NCI-H524 (cell line): ENCODE data around the gene AZGP1.
"Not testable (repeated sequence)": the region's sequence is repeated elsewhere in the genome, so short reads cannot be mapped to it uniquely, and the experiment has no call there.

Source experiments
- DNase-seq, 2 experiments: peaks; one replicate each; lab custom pipeline; 2025; lab: John Stamatoyannopoulos, UW

The AZGP1 gene

DNA sequence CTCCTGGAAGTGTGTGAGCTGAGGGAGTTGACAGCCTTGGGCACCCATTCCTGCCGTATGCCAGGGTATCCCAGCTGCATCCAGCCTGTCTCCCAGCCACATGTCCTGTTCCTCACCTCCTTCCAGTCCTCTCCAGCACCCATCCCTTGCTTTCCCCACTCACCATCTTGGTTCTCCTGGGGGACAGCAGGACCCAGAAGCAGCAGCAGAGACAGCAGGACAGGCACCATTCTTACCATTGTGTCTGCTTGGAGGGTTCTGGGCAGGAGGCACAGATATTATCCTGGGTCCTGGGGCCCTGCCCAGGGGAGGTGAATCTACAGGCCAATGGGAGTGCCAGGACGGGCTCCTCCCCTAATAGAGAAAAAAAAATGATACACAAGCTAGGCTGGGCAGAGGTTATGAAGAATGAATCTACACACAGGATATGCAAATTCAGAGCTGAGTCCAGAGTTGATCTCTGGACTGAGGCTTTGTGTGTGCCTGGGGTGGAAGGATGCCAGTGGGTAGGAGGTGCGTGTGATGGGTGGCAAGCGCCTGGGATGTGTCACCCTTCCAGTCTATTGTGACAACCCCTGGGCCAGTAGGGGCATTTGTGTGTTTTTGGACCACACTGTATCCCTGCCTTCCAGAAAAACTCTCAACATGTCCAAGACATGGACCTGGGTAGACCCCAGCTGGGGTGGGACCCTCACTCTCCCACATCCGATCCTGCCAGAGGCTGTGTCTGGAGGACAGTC, at the start of gene AZGP1:
Gene AZGP1 (minus strand): TSS at position 250 of the 740 bp plus-strand sequence. CDS start 11 bp downstream, at position 239.
- no peak for DNase-seq

DNA sequence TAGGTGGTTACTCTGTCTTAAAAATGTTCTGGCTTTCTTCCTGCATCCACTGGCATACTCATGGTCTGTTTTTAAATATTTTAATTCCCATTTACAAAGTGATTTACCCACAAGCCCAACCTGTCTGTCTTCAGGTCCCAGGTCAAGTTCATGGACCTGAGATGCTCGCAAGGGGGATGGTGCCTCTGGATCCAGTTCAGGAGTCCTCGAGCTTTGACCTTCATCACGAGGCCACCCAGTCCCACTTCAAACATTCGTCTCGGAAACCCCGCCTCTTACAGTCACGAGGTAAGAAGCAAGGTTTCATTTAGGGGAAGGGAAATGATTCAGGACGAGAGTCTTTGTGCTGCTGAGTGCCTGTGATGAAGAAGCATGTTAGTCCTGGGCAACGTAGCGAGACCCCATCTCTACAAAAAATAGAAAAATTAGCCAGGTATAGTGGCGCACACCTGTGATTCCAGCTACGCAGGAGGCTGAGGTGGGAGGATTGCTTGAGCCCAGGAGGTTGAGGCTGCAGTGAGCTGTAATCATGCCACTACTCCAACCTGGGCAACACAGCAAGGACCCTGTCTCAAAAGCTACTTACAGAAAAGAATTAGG, 48.3 kb upstream of the AZGP1 start:
- no peak for DNase-seq

DNA sequence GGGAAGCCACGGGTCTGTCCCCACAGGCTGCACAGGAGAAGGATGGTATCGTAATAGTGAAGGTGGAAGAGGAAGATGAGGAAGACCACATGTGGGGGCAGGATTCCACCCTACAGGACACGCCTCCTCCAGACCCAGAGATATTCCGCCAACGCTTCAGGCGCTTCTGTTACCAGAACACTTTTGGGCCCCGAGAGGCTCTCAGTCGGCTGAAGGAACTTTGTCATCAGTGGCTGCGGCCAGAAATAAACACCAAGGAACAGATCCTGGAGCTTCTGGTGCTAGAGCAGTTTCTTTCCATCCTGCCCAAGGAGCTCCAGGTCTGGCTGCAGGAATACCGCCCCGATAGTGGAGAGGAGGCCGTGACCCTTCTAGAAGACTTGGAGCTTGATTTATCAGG, 47.7 kb upstream of the AZGP1 start:
- no peak for DNase-seq

DNA sequence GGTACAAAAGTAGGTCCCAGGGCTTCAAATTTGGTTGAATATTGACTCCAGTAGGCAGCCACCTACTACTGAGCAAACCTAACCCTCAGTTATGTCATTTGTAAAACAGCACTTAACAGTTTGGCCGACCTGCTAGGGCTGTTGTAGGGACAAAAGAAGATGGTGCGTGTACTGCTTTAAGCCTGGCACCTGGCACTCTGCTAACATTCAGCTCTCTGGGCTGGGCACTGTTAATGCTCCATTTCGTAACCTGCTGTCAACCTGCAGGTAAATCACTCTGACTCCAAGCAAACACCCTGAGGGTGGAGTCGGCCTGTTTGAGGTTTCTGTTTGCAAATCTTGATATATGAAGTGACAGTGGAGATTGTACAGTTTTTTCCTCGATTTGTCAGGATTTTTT, 46.8 kb upstream of the AZGP1 start:
- DNase-seq = no peak

DNA sequence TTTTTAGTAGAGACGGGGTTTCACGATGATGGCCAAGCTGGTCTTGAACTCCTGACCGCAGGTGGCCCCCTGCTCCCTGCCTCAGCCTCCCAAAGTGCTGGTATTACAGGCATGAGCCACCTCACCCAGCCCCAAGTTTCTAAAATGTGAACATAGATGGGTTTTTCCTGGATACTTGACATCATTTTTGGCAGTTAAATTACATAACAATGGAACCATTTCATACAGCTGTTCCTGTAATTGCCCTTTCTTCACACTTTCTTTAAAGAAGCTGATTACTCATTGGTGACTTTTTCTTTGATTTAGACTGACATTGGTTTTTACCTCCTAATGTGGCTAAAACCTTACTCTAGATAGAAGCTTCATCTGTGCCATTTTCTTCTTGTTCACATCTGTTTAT, 45.5 kb upstream of the AZGP1 start:
- no peak for DNase-seq

DNA sequence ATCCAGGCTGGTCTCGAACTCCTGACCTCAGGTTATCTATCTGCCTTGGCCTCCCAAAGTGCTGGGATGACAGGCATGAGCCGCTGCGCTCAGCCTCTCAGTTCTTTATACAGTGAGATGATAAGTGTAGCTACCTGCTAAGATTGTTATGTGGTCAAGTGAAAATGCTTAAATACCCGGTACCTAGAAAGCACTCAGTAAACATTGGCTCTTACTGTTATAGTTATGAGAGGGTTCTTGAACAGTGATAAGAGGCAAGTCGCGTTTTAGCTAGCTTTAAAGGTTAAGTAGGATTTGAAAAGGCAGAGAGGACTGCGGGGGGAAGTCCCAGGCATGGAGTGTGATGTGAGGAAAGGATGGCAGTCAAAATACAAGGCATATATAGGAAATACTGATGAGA, 44.1 kb upstream of the AZGP1 start:
- DNase-seq = no peak

DNA sequence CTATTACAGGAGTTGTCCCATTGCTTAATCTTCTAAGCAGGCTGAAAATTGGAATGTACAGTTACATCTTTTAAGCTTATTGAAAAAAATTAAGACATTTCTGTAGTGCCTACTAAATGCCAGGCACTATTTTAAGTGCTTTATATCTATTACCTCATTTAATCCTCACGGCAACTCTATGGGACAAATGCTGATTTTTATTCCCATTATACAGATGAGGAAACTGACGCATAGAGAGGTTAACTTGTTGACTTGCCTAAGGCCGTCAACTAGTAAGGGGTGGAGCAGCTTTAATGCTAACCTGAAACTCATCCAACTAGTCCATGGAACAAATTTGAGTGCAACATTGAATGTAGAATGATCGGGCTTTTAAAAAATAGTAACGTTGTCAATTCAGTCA, 42.0 kb upstream of the AZGP1 start:
- DNase-seq = no peak

DNA sequence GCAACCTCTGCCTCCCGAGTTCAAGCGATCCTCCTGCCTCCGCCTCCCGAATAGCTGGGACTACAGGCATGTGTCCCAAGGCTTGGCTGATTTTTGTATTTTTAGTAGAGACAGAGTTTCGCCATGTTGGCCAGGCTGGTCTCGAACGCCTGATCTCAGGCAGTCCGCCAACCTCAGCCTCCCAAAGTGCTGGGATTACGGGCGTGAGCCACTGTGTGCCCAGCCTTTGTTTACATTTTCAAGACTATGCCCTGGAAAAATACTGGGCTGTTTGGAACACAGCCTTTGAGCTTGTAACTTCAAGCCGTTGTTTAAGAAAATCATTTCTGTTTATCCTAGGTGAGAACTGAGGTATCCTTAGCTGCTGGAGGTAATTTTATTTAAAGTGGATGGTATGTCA, 41.5 kb upstream of the AZGP1 start:
- no peak for DNase-seq

DNA sequence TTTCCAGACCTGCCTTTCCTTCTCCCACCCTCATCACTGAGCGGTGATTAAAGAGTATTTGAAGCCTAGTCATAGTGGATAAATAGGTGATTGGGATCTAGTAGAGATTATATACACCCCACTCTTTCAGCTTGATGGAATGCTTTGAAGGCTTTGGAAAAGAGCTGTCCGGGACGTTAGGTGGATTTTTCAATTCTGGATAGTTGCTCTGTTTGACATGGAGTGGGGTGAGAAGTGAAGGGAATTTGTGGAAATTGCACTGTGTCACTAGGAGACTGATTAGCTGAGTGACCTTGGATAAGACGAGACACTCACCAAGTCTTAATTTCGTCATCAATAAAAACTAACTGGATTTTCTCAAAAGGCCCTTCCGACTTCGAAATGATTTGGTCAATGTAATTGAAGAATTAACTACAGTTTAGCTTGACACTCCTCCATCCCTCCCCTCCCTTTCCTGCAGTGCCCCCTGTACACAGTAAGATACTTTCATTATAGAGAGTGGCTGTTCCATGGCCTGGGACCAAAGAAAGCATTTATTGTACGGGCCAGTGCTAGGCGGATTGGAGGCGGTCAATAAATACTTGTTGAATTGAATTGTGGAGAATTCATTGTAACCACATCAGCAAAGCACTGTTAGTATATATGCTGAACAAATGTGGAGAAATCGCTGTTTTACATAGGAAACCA, 40.5 kb upstream of the AZGP1 start:
- DNase-seq = no peak

DNA sequence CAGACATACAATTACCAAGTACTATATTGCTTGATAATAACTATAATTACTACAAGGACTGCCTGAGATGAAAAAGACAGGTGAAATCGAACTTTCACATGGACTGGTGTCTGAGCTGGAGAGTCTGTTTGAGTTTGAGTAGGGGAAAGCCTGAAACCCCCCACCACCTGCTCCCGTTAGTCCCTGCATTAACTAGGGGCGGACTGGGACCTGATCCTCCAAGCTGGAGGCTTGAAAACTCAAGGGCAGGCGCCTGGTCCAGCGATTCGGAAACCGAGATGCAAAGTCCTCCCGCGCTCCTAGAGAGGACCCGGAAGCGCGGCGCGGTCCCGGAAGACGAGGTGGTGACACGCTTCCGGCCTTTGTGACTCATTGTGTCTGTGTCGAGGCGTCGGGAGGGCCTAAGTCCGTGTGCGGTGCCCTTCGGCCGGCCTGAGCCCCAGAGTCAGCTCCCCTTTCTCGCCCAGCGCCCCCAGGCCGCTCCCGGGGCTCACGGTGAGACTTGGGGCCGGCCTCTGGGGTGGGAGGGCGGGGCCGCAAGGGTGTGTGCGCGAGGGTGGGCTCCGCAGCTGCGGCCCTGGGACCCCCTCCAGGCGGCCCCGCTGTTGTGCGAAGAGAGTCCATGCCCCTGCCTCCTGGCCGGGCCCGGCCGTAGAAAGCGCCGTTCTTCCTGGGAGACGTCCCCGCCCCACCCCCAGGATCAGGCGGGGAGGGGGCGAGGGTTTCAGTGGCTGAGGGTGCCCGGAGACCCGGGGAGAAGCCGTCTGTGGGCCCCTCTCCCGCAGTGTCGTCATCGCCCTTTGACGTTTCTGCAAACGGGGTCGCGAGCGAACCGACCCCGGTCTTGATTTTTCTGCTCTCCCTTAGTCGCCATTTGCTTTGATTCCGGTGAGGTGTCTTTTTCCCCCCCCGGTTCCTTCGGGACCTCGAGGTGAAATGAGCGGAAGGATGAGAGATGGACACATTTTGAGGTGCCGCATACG, 39.7 kb upstream of the AZGP1 start, which contains the start of gene ZKSCAN1:
Gene ZKSCAN1 (plus strand): TSS at position 365 of the 983 bp plus-strand sequence. CDS start 7,911 bp downstream, outside the sequence.
- peak; percentile 85 to 90 for DNase-seq

DNA sequence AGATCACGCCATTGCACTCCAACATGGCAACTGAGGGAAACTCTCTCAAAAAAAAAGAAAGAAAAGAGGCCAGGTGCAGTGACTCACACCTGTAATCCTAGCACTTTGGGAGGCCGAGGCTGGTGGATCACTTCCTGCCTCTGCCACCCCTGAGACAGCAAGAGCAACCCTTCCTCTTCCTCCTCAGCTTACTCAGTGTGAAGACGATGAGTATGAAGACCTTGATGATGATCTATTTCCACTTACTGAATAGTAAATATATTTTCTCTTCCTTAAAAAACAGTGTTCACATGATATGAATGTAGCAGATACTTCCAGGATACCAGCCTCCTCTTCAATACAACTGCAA, 37.5 kb upstream of the AZGP1 start:
- DNase-seq = no peak

DNA sequence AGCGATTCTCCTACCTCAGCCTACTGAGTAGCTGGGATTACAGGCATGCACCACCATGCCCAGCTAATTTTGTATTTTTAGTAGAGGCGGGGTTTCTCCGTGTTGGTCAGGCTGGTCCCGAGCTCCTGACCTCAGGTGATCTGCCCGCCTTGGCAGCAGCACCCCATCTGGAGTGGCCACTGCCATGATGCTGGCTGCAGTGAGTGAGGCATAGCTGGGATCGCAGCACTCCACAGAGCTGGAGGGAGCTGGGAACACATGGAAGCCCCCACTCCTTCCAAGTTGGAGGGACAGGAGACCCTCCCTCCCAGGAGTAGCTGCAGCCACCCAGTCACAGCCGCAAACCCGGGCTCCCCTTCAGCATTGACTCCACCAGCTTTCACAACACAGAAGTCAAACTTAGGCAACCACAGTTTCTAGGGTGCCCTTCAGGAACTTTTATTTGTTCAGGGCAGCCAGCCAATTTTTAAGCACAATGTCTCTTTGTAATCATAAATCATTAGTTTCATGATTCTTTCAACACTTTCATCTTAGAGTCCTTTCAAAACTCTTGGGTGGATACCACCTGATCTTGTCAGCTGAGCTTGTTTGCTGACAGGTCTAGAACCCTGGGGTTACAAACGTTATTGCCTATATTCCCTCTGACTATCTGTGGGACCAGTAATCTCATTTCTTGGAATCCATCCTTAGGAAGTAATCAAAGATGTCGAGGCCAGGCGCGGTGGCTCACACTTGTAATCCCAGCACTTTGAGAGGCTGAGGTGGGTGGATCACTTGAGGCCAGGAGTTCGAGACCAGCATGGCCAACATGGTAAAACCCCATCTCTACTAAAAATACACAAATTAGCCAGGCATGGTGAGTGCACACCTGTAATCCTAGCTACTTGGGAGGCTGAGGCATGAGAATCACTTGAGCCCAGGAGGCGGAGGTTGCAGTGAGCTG, 36.8 kb upstream of the AZGP1 start:
- not testable (repeated sequence) for DNase-seq

DNA sequence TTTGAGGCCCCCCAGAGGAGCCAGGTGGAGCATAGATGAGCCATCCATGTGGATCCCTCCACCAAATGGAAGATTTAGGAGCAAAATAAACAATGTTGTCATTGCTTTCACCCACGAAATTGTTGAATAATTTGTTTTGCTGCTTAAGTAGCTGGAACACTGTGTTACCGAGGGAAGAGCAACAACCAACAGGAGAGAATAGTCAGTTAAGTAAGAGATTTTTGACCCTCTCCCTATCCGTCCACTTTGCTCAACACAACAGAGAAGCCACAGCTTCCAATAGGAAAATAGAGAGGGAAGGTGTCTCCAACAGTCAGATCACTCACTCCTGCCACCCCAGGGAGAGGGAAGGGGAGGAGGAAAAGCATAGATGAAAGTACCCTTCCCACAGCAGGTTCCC, 35.7 kb upstream of the AZGP1 start:
- DNase-seq = no peak

DNA sequence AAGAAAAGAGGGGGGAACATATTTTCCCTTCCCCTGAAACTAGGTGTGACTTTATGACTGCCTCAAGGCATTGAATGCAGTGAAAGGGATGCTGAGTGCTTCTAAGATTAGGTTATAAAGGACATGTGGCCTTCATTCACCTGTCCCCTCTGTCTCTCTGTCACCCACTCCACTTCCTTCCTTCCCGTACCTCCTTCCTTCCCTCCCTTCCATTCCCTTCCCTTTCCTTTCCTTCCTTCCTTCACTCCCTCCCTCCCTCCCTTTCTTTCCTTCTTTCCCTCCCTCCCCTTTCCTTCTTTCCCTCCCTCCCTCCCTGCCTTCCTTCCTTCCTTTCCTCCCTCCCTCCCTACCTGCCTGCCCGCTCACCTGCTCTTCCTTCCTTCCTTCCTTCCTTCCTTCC, 35.1 kb upstream of the AZGP1 start:
- DNase-seq = no peak

DNA sequence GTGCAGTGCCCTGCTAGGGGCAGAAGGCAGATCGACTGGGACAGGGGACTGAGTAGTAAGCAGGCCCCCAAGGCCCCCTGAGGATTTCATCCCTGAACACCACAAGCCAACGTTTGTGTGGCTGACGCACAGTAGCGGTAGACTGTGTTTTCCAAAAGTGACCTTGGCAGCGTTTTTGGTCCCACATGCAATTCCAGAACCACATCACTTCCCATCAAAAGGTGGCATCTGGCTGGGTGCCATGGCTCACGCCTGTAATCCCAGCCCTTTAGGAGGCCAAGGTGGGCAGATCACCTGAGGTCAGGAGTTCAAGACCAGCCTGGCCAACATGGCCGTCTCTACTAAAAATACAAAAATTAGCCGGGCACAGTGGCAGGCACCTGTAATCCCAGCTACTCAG, 34.1 kb upstream of the AZGP1 start:
- DNase-seq = not testable (repeated sequence)

DNA sequence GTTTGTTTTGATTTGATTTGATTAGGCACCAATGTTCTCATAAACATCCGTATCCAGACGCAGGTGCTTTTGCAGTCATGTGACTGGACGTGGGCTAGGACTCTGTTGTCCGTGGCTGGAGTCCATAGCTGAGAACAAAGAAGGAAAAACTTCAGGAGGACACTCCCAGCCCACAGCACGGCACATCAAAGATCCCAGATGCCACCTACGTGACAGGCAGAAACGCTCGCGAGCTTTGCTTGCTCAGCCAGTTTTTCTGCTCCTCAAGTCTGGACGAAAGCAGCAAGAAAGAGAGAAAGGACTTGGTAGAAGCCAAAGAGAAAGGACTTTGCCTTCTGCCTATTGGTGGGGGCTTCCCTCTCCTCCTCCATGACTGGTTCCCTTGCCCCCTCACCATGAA, 32.7 kb upstream of the AZGP1 start:
- no peak for DNase-seq

DNA sequence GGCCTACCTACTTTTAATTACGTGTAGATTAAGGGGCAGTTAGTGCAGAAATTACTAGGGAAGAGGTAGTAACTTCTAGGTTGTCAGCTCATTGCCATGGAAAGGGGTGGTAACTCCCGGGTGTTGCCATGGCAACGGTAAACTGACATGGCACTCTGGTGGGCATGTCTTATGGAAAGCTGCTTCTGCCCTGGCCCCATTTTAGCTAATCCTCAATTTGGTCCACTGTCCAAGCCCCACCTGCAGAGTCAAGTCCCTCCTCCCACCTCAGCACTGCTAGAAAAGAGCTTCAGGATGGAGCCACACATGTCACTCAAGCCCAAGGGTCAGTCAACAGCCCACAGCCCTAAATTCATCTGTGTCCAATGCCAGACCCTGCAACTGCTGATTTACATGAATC, 32.1 kb upstream of the AZGP1 start:
- no peak for DNase-seq

DNA sequence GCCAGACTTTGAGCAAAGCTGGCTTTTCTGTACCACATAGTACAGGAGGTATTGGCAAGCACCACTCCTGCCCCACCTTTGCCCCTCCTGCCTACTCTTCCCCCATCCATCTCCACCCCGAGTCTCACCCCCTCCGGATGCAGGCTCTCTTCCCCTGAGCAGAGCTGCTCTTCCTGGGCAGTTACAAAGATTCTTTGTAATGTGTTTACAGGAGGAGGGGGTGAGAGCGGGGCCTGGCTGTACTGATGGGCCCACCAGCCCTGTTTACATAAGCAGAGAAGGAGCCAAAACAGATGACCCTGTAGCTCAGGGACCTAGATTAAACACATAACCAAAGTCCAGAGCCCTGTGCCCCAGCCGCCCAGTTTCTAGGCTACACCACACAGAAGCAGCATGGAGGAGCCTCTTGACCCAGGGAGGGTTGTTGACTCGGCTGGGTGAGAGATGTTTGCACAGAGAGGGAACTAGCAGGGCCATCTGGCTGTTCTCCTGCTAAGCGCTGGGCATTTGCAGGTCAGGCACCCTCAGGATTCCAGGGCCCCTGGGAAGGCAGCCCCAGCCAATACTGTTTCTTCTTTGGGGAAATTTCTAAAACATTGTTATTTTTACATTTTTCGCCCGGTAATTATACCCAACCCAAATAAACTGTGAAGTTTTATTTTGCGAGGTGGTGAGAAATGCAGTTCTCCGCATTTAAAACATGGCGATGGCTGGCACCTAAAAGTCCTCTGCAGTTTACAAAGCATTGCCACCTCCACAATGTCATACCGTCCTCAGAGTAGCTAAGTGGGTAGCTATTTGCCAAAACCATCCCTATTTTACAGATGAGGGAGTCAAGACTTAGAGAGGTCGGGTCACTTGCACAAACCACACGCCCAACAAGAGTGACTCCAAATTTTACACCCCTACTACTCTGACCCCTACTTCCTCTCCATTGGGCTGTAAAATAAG, 28.2 kb upstream of the AZGP1 start:
- DNase-seq = peak; percentile 30 to 54

DNA sequence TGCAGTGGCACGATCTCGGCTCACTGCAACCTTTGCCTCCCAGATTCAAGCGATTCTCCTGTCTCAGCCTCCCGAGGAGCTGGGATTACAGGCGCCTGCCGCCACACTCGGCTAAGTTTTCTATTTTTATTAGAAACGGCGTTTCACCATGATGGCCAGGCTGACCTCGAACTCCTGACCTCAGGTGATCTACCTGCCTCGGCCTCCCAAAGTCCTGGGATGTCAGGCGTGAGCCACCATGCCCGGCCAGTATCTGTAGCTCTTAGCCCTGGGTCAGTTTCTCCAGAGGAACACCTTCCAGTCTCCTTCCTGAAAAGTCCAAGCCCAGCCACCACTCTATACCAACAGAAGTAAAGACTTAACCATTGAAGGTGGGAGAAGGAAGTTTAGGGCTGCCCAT, 24.4 kb upstream of the AZGP1 start:
- DNase-seq = no peak
